SH-SY5Y (cell line): ENCODE results near the gene AKAP7.

ENCODE experiments used
- GATA2 ChIP-seq: IDR thresholded peaks from 2 replicates; pipeline ENCODE4 v1.6.1; 2011; ENCODE audit warnings: mild to moderate bottlenecking, low read depth, low read length
- GATA3 ChIP-seq: IDR thresholded peaks from 2 replicates; pipeline ENCODE4 v1.6.1; 2011; ENCODE audit warnings: low read depth, mild to moderate bottlenecking, low read length, moderate library complexity

- TF ChIP-seq GATA2 (no peak), GATA3 (no peak)
These were observed 81.0 kb downstream of the AKAP7 start for GRCh38 chr6:131216246-131216645.
